Body of pancreas (tissue), 4 donors: Measurements from ENCODE around the gene ACAD9.

ENCODE experiments used
- POLR2A ChIP-seq, 3 donors: fragments of 450-650 bp; IDR thresholded peaks; one replicate each; pipeline ENCODE4 v1.6.1; 2016; ENCODE audit warnings: antibody characterized with exemption in 3 of 3, mild to moderate bottlenecking in 2 of 3
- TF ChIP-seq, protein P1 (sequence below), 7 experiments: fragments of 450-650 bp in 4 of 7; fragments of 200-600 bp in 3 of 7; sonication (generic) in 3 of 7; IDR thresholded peaks; one replicate each; pipeline ENCODE4 v1.5.1; 2016 to 2019; ENCODE audit warnings: antibody characterized with exemption in 7 of 7

DNA sequence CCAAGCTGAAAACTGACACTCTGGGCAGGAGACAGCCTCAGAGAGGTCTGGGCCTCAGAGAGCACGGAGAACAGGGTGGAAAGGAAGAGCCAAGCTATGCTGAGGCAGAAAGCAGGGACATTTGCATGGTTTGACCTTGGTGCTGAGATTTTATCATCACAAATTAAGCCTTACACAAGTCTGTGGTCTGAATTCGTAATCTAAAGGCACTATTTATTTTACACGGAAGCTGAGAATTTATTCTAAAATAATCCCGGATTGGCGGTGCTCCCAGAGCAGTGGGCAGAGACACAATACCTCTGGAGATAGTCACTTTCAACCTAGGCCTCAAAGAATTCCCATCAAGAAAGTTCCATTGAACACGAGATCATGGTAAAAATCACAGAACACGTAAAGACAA lies 67.0 kb downstream of the ACAD9 start:
- TF ChIP-seq, protein P1, sequence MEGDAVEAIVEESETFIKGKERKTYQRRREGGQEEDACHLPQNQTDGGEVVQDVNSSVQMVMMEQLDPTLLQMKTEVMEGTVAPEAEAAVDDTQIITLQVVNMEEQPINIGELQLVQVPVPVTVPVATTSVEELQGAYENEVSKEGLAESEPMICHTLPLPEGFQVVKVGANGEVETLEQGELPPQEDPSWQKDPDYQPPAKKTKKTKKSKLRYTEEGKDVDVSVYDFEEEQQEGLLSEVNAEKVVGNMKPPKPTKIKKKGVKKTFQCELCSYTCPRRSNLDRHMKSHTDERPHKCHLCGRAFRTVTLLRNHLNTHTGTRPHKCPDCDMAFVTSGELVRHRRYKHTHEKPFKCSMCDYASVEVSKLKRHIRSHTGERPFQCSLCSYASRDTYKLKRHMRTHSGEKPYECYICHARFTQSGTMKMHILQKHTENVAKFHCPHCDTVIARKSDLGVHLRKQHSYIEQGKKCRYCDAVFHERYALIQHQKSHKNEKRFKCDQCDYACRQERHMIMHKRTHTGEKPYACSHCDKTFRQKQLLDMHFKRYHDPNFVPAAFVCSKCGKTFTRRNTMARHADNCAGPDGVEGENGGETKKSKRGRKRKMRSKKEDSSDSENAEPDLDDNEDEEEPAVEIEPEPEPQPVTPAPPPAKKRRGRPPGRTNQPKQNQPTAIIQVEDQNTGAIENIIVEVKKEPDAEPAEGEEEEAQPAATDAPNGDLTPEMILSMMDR (IDR thresholded peaks at IDR 0.05): no peak
- no peak for TF ChIP-seq POLR2A (IDR thresholded peaks at IDR 0.05)
